Calu3 (cell line): ENCODE measurements around the gene BZW2. TPM values are rescaled to one million over a fixed set of nuclear protein-coding genes. Genes with fewer than 3 reads are reported as not detected.

Source experiments
- BruUV-seq: library from RNA; stranded (reverse); fragments of 400-500 nt; replicated peaks from 2 replicates; lab custom pipeline; 2021; lab: Mats Ljungman, UMichigan
- CTCF ChIA-PET: fragments of 300-600 bp; sonication (Branson Sonifier 250); formaldehyde crosslinking; loops from one replicate; lab custom pipeline; 2022; ENCODE audit warnings: antibody characterized with exemption; lab: Charles Lee
- DNase-seq: peaks from one replicate; pipeline ENCODE4 v3.0.0; 2022
- H3K27ac Mint-ChIP-seq: one replicate; pipeline ENCODE4 v1.8.0; 2022; ENCODE audit warnings: mixed read lengths; ENCODE audit not compliant: unreplicated experiment
- H3K27me3 Mint-ChIP-seq: one replicate; pipeline ENCODE4 v1.8.0; 2022; ENCODE audit warnings: mixed read lengths; ENCODE audit not compliant: unreplicated experiment
- H3K36me3 Mint-ChIP-seq: one replicate; pipeline ENCODE4 v1.8.0; 2022; ENCODE audit warnings: mild to moderate bottlenecking, moderate library complexity, mixed read lengths; ENCODE audit not compliant: insufficient read depth, unreplicated experiment
- H3K4me1 Mint-ChIP-seq: one replicate; pipeline ENCODE4 v1.8.0; 2022; ENCODE audit warnings: mild to moderate bottlenecking, low read depth, mixed read lengths; ENCODE audit not compliant: unreplicated experiment
- H3K4me3 Mint-ChIP-seq: one replicate; pipeline ENCODE4 v1.8.0; 2022; ENCODE audit warnings: mild to moderate bottlenecking, low read depth, moderate library complexity, mixed read lengths; ENCODE audit not compliant: unreplicated experiment
- H3K9me3 Mint-ChIP-seq: one replicate; pipeline ENCODE4 v1.8.0; 2022; ENCODE audit warnings: low read depth, mixed read lengths; ENCODE audit not compliant: unreplicated experiment
- CTCF ChIP-seq: fragments of 200-600 bp; IDR thresholded peaks from one replicate; pipeline ENCODE4 v1.8.0; 2022; ENCODE audit warnings: antibody characterized with exemption; ENCODE audit not compliant: unreplicated experiment
- intact Hi-C: fragments of 100-400 bp; cut with micrococcal nuclease; formaldehyde crosslinking; loops from one replicate; pipeline ENCODE4 v1.10.0; 2022; ENCODE audit not compliant: unreplicated experiment
- total RNA-seq: library from RNA; stranded (reverse); gene quantifications from 2 replicates; pipeline ENCODE4 v1.2.3, GENCODE V29; 2022

BZW2 gene
- total RNA-seq, 1 experiment from 2014 or later: 194 TPM

- BruUV-seq: no TSS peak
- no peak for DNase-seq
- peak overlapping the region; percentile 85 for H3K27ac Mint-ChIP-seq
- intact Hi-C loops: loop anchor here (2.0 kb wide), 1 partner anchor 22 kb away; the partner anchor contains the start of gene BZW2
- no peaks in the 10 kb centered on the region for H3K27me3 Mint-ChIP-seq
- CTCF ChIA-PET: interaction anchor here (0.6 to 3.3 kb wide), 3 partner anchors 9 to 17 kb away, joined by 4 to 18 read pairs (median 4); no protein-coding TSS in a partner anchor
- H3K4me3 Mint-ChIP-seq: no peak overlapping the region
- peaks cover 55% of the 10 kb centered on the region for H3K4me1 Mint-ChIP-seq
- H3K36me3 Mint-ChIP-seq: peaks cover 66% of the 10 kb centered on the region
- TF ChIP-seq CTCF: no peak
- H3K9me3 Mint-ChIP-seq: peaks cover 3% of the 10 kb centered on the region
Measured at GRCh38 chr7:16668978-16669377, 23.0 kb downstream of the BZW2 start.

- Mint-ChIP-seq H3K27ac (no peak overlapping the region), H3K27me3 (no peaks in the 10 kb centered on the region), H3K9me3 (peaks cover 3% of the 10 kb centered on the region), H3K4me1 (peaks cover 49% of the 10 kb centered on the region), H3K36me3 (peaks cover 66% of the 10 kb centered on the region), H3K4me3 (no peak overlapping the region)
- DNase-seq: no peak
- intact Hi-C loops: loop anchor here (2.0 kb wide), 1 partner anchor 23 kb away; the partner anchor contains the start of gene BZW2
- CTCF ChIA-PET: interaction anchor here (0.8 to 3.3 kb wide), 2 partner anchors 10 to 17 kb away, joined by 4 to 18 read pairs; no protein-coding TSS in a partner anchor
- BruUV-seq: no TSS peak
- TF ChIP-seq CTCF: no peak
Measured at GRCh38 chr7:16669581-16669980, 23.6 kb downstream of the BZW2 start.

- H3K4me1 Mint-ChIP-seq: peaks cover 48% of the 10 kb centered on the region
- intact Hi-C loops: no loop called here
- H3K9me3 Mint-ChIP-seq: peaks cover 3% of the 10 kb centered on the region
- H3K36me3 Mint-ChIP-seq: peaks cover 65% of the 10 kb centered on the region
- DNase-seq: no peak
- H3K27ac Mint-ChIP-seq: peak overlapping the region; percentile 58
- no peak for TF ChIP-seq CTCF
- BruUV-seq: no TSS peak
- CTCF ChIA-PET: no interaction called here
- no peaks in the 10 kb centered on the region for H3K27me3 Mint-ChIP-seq
- H3K4me3 Mint-ChIP-seq: no peak overlapping the region
Measured at GRCh38 chr7:16670021-16670420, 24.0 kb downstream of the BZW2 start.

- Mint-ChIP-seq H3K9me3 (peaks cover 3% of the 10 kb centered on the region), H3K27me3 (no peaks in the 10 kb centered on the region), H3K4me3 (no peak overlapping the region), H3K27ac (peak overlapping the region; percentile 58), H3K4me1 (peaks cover 48% of the 10 kb centered on the region), H3K36me3 (peaks cover 62% of the 10 kb centered on the region)
- no peak for TF ChIP-seq CTCF
- no peak for DNase-seq
- CTCF ChIA-PET: no interaction called here
- BruUV-seq: no TSS peak
- intact Hi-C loops: no loop called here
Measured at GRCh38 chr7:16670731-16671344, 24.9 kb downstream of the BZW2 start.
